MM.1S (cell line): ENCODE results near the gene CARNS1.

Experiments used
- DNase-seq: peaks from one replicate; pipeline ENCODE4 v3.0.0-alpha.2; 2015
- H2AFZ ChIP-seq: fragments of 300-600 bp; sonication (generic); 2 replicates; pipeline ENCODE4 v1.6.0; 2016; ENCODE audit warnings: antibody characterized with exemption, low read length
- H3F3A ChIP-seq: fragments of 300-600 bp; sonication (generic); 2 replicates; pipeline ENCODE4 v1.6.1; 2016; ENCODE audit warnings: mild to moderate bottlenecking, antibody characterized with exemption, low read length, moderate library complexity, mixed read lengths; ENCODE audit not compliant: insufficient read depth
- H3K27ac ChIP-seq: fragments of 300-600 bp; sonication (generic); 2 replicates; pipeline ENCODE4 v1.5.1; 2016; ENCODE audit warnings: mild to moderate bottlenecking, low read length
- H3K27me3 ChIP-seq: fragments of 300-600 bp; sonication (generic); replicated peaks from 2 replicates; pipeline ENCODE4 v1.6.0; 2016; ENCODE audit warnings: low read length; ENCODE audit not compliant: insufficient read depth
- H3K36me3 ChIP-seq: fragments of 300-600 bp; sonication (generic); replicated peaks from 2 replicates; pipeline ENCODE4 v1.6.1; 2016; ENCODE audit warnings: mild to moderate bottlenecking, low read length, mixed read lengths; ENCODE audit not compliant: insufficient read depth
- H3K4me1 ChIP-seq: fragments of 300-600 bp; sonication (generic); 2 replicates; pipeline ENCODE4 v1.6.1; 2016; ENCODE audit warnings: low read length, mixed read lengths
- H3K4me2 ChIP-seq: fragments of 300-600 bp; sonication (generic); 2 replicates; pipeline ENCODE4 v1.6.0; 2016; ENCODE audit warnings: low read depth, low read length
- H3K4me3 ChIP-seq: fragments of 300-600 bp; sonication (generic); 2 replicates; pipeline ENCODE4 v1.5.1; 2016; ENCODE audit warnings: low read length, mixed read lengths
- H3K79me2 ChIP-seq: fragments of 300-600 bp; sonication (generic); 2 replicates; pipeline ENCODE4 v1.6.1; 2016; ENCODE audit warnings: mixed run types, low read length, mixed read lengths
- H3K9ac ChIP-seq: fragments of 300-600 bp; sonication (generic); 2 replicates; pipeline ENCODE4 v1.6.1; 2016; ENCODE audit warnings: low read length, mixed read lengths
- H3K9me2 ChIP-seq: fragments of 300-600 bp; sonication (generic); replicated peaks from 2 replicates; pipeline ENCODE4 v1.6.1; 2016; ENCODE audit warnings: mild to moderate bottlenecking, low read length, mixed read lengths; ENCODE audit not compliant: insufficient read depth
- H3K9me3 ChIP-seq: fragments of 300-600 bp; sonication (generic); replicated peaks from 2 replicates; pipeline ENCODE4 v1.6.1; 2016; ENCODE audit warnings: mild to moderate bottlenecking, low read length, mixed read lengths; ENCODE audit not compliant: insufficient read depth
- H4K20me1 ChIP-seq: fragments of 300-600 bp; sonication (generic); 2 replicates; pipeline ENCODE4 v1.6.1; 2016; ENCODE audit warnings: mild to moderate bottlenecking, low read length, moderate library complexity, mixed read lengths; ENCODE audit not compliant: insufficient read depth
- CTCF ChIP-seq: fragments of 300-600 bp; sonication (generic); IDR thresholded peaks from 2 replicates; pipeline ENCODE4 v1.5.1; 2016; ENCODE audit warnings: antibody characterized with exemption, low read length, mixed read lengths
- EZH2 ChIP-seq: fragments of 300-600 bp; sonication (generic); optimal IDR thresholded peaks from 2 replicates; pipeline ENCODE3; 2017; ENCODE audit warnings: low read depth, mild to moderate bottlenecking, antibody characterized with exemption, low read length, mixed read lengths
- EZH2phosphoT487 ChIP-seq: fragments of 300-600 bp; sonication (generic); IDR thresholded peaks from 2 replicates; pipeline ENCODE4 v1.6.1; 2018; ENCODE audit warnings: antibody characterized with exemption, low read length

CARNS1 gene

GRCh38 chr11:67445515-67445914 is 30.0 kb downstream of the CARNS1 start:
- H3K36me3 ChIP-seq = no peaks in the 10 kb centered on the region
- H3K27ac ChIP-seq = no peak overlapping the region
- no peaks in the 10 kb centered on the region for H3K27me3 ChIP-seq
- peaks cover 6% of the 10 kb centered on the region for H3F3A ChIP-seq
- H3K4me2 ChIP-seq = no peak overlapping the region
- no peak overlapping the region for H3K9ac ChIP-seq
- no peaks in the 10 kb centered on the region for H4K20me1 ChIP-seq
- no peak overlapping the region for H2AFZ ChIP-seq
- no peaks in the 10 kb centered on the region for H3K9me3 ChIP-seq
- H3K4me1 ChIP-seq = peaks cover 12% of the 10 kb centered on the region
- H3K9me2 ChIP-seq = no peaks in the 10 kb centered on the region
- TF ChIP-seq EZH2 (no peak), CTCF (no peak), EZH2phosphoT487 (no peak)
- no peak overlapping the region for H3K4me3 ChIP-seq
- DNase-seq = no peak
- no peaks in the 10 kb centered on the region for H3K79me2 ChIP-seq

GRCh38 chr11:67448220-67448609 is 32.7 kb downstream of the CARNS1 start:
- Histone ChIP-seq H3K27me3 (no peaks in the 10 kb centered on the region), H3F3A (peaks cover 6% of the 10 kb centered on the region), H4K20me1 (no peaks in the 10 kb centered on the region), H3K36me3 (no peaks in the 10 kb centered on the region), H3K4me2 (no peak overlapping the region), H3K27ac (no peak overlapping the region), H3K4me3 (no peak overlapping the region), H2AFZ (no peak overlapping the region), H3K79me2 (no peaks in the 10 kb centered on the region), H3K4me1 (peaks cover 12% of the 10 kb centered on the region), H3K9me3 (no peaks in the 10 kb centered on the region), H3K9me2 (no peaks in the 10 kb centered on the region), H3K9ac (no peak overlapping the region)
- TF ChIP-seq CTCF = no peak
- DNase-seq = no peak

- Histone ChIP-seq H4K20me1 (no peaks in the 10 kb centered on the region), H3F3A (peaks cover 6% of the 10 kb centered on the region), H3K9ac (no peak overlapping the region; the same call in 1 of the 2 replicates), H3K27me3 (no peaks in the 10 kb centered on the region), H3K9me3 (no peaks in the 10 kb centered on the region), H3K27ac (peak overlapping the region; percentile 39; the same call in 1 of the 2 replicates), H3K4me2 (peak overlapping the region; percentile 63; the same call in 1 of the 2 replicates), H3K4me1 (peaks cover 10% of the 10 kb centered on the region), H3K79me2 (no peaks in the 10 kb centered on the region), H3K36me3 (no peaks in the 10 kb centered on the region), H3K9me2 (no peaks in the 10 kb centered on the region), H2AFZ (peak overlapping the region; percentile 55), H3K4me3 (peak overlapping the region; percentile 1; the same call in 1 of the 2 replicates)
- DNase-seq = peak; percentile 25
- TF ChIP-seq EZH2 (no peak), EZH2phosphoT487 (no peak), CTCF (no peak)
These were observed 33.8 kb downstream of the CARNS1 start for GRCh38 chr11:67449116-67449844.
